ENCODE data around the gene HBG1. TPM values are rescaled to one million over a fixed set of nuclear protein-coding genes. Genes with fewer than 3 reads are reported as not detected.

The HBG1 gene
- total RNA-seq, 1 experiment from 2014 or later: not detected

GRCh38 chr11:5233307-5233706, 16.4 kb downstream of the HBG1 start:
- no peak for DNase-seq (ENCODE audit: low spot score)
- in situ Hi-C loops (cut with HindIII; ENCODE audit: low sequenced_read_pairs): no loop called here

GRCh38 chr11:5232821-5233220, 16.8 kb downstream of the HBG1 start:
- no peak for DNase-seq (ENCODE audit: low spot score)
- in situ Hi-C loops (cut with HindIII; ENCODE audit: low sequenced_read_pairs): no loop called here

- in situ Hi-C loops (cut with HindIII; ENCODE audit: low sequenced_read_pairs): no loop called here
- DNase-seq (ENCODE audit: low spot score): no peak
Observed at GRCh38 chr11:5232176-5232575, 17.5 kb downstream of the HBG1 start.

- in situ Hi-C loops (cut with HindIII; ENCODE audit: low sequenced_read_pairs): no loop called here
- no peak for DNase-seq (ENCODE audit: low spot score)
Observed at GRCh38 chr11:5231111-5231510, 18.5 kb downstream of the HBG1 start.

- in situ Hi-C loops (cut with HindIII; ENCODE audit: low sequenced_read_pairs): no loop called here
- DNase-seq (ENCODE audit: low spot score): no peak
Observed at GRCh38 chr11:5230266-5230665, 19.4 kb downstream of the HBG1 start.

GRCh38 chr11:5229796-5230195, 19.9 kb downstream of the HBG1 start:
- in situ Hi-C loops (cut with HindIII; ENCODE audit: low sequenced_read_pairs): no loop called here

GRCh38 chr11:5229356-5229755, 20.3 kb downstream of the HBG1 start:
- DNase-seq (ENCODE audit: low spot score): no peak
- in situ Hi-C loops (cut with HindIII; ENCODE audit: low sequenced_read_pairs): no loop called here

More at GRCh38 chr11:5229796-5230195, 19.9 kb downstream of the HBG1 start:
- DNase-seq (ENCODE audit: low spot score): no peak

GRCh38 chr11:5228124-5228523, 21.5 kb downstream of the HBG1 start:
- no peak for DNase-seq (ENCODE audit: low spot score)

GRCh38 chr11:5227681-5228080, 22.0 kb downstream of the HBG1 start:
- in situ Hi-C loops (cut with HindIII; ENCODE audit: low sequenced_read_pairs): no loop called here
- no peak for DNase-seq (ENCODE audit: low spot score)

More at GRCh38 chr11:5228124-5228523, 21.5 kb downstream of the HBG1 start:
- in situ Hi-C loops (cut with HindIII; ENCODE audit: low sequenced_read_pairs): no loop called here

GRCh38 chr11:5226732-5227310, 22.8 kb downstream of the HBG1 start, which contains the start of gene HBB:
TSS of gene HBB (minus strand) at chr11:5227071. CDS start at chr11:5227021, 50 bp downstream.
- no peak for DNase-seq (ENCODE audit: low spot score)
- in situ Hi-C loops (cut with HindIII; ENCODE audit: low sequenced_read_pairs): no loop called here

GRCh38 chr11:5225480-5225871, 24.2 kb downstream of the HBG1 start:
- in situ Hi-C loops (cut with HindIII; ENCODE audit: low sequenced_read_pairs): no loop called here
- no peak for DNase-seq (ENCODE audit: low spot score)

GRCh38 chr11:5224538-5225479, 24.8 kb downstream of the HBG1 start:
- no peak for DNase-seq (ENCODE audit: low spot score)
- in situ Hi-C loops (cut with HindIII; ENCODE audit: low sequenced_read_pairs): no loop called here

- no peak for DNase-seq (ENCODE audit: low spot score)
- in situ Hi-C loops (cut with HindIII; ENCODE audit: low sequenced_read_pairs): no loop called here
Observed at GRCh38 chr11:5223686-5224085, 26.0 kb downstream of the HBG1 start.

GRCh38 chr11:5223146-5223545, 26.5 kb downstream of the HBG1 start:
- DNase-seq (ENCODE audit: low spot score): no peak
- in situ Hi-C loops (cut with HindIII; ENCODE audit: low sequenced_read_pairs): no loop called here

- in situ Hi-C loops (cut with HindIII; ENCODE audit: low sequenced_read_pairs): no loop called here
- no peak for DNase-seq (ENCODE audit: low spot score)
Observed at GRCh38 chr11:5210376-5210885, 39.2 kb downstream of the HBG1 start.

- DNase-seq (ENCODE audit: low spot score): peak; percentile 36
- in situ Hi-C loops (cut with HindIII; ENCODE audit: low sequenced_read_pairs): no loop called here
Observed at GRCh38 chr11:5204787-5205186, 44.9 kb downstream of the HBG1 start.

GRCh38 chr11:5203366-5203765, 46.3 kb downstream of the HBG1 start:
- in situ Hi-C loops (cut with HindIII; ENCODE audit: low sequenced_read_pairs): no loop called here

GRCh38 chr11:5200582-5200981, 49.1 kb downstream of the HBG1 start, which contains the start of gene OR51V1:
TSS of gene OR51V1 (minus strand) at chr11:5200682. CDS start at chr11:5200682, 0 bp downstream.
- in situ Hi-C loops (cut with HindIII; ENCODE audit: low sequenced_read_pairs): no loop called here
- DNase-seq (ENCODE audit: low spot score): no peak

More at GRCh38 chr11:5203366-5203765, 46.3 kb downstream of the HBG1 start:
- no peak for DNase-seq (ENCODE audit: low spot score)

GRCh38 chr11:5198285-5198684, 51.4 kb downstream of the HBG1 start:
- in situ Hi-C loops (cut with HindIII; ENCODE audit: low sequenced_read_pairs): no loop called here
- DNase-seq (ENCODE audit: low spot score): no peak
